NCI-H1436 treated with DMSO at 0.1 percent for 48 hours (cell line): Measurements from ENCODE around the gene CCDC81.
"Not testable (repeated sequence)": the region's sequence is repeated elsewhere in the genome, so short reads cannot be mapped to it uniquely, and the experiment has no call there.

Experiments used
- DNase-seq: peaks from one replicate; lab custom pipeline; 2025; lab: John Stamatoyannopoulos, UW

CCDC81 gene

DNA sequence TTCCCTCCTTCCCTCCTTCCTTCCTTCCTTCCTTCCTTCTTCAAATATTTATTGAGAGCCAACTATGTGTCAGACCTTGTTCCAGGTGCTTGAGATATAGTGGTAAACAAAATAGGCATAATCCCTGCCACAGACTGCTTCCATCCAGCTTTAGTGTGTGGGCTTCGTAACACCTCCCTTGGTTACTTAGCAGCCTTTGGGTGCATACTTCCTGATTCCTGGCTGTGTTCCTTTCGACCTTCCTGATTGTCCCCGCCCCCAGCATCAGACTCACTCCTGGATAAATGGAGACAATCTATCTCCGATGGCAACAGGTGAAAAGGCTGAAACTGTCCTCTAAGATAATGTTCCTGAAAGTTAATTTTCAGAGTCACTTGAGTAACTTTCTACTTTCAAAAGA, 13.5 kb downstream of the CCDC81 start:
- DNase-seq, result no peak

DNA sequence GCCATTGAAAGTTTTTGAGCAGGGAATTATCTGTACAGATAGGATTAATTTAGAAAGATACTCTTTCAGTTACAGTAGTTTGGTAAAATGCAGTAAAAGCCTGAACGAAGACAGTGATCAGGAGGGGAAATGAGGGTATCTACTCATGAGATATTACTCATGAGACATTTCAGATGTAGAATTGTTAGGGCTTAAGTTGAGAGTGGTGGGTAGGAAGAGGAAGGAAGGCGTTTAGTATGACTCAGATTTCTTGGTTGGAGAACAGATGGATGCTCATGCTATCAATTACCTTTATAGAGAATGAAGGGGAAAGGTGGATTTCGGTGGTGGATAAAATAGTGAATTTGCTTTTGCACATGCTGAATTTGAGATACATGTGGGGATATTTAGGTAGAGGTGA, 15.8 kb downstream of the CCDC81 start:
- no peak for DNase-seq

DNA sequence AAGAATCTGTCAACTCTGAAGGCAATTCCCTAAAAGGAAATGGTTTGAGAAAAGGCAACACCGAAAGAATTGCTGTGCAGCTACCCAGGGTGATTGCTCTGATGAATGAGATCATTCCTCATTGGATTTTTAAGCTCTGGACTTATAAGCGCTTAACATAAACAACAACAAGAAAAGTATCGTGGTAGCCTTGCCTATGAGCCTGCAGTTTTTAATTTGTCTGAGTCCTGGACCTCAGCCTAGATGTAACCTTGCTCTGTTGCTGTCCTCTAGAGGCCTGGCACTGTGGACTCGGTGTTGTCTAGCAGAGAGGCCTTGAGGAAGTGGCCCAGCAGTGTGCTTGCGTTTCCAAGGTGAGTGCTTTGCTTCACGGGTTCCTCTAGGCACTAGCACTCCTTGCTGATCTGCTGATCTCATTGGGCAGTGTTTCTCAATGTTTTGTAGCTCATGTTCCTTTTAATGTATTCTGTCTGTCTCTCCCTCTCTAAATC, 20.4 kb downstream of the CCDC81 start:
- DNase-seq, result no peak

DNA sequence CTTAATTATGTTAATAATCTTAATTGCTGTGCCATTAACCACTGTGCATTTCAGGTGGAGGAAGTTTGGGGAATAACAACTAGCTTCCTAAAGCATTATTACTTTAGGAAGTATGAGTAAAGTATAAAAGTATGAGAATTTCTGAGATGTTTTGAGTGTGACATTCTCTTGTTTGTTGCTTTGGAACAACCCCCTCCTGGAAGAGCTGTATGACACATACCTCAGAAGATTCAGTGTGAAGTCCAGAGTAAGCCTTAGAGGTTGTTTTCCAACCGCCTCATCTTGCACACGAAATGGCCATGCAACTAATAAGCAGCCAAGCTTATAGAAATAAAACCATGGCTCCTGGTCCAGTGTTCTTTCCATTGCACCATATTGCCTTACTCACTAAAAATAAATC, 21.7 kb downstream of the CCDC81 start:
- no peak for DNase-seq

DNA sequence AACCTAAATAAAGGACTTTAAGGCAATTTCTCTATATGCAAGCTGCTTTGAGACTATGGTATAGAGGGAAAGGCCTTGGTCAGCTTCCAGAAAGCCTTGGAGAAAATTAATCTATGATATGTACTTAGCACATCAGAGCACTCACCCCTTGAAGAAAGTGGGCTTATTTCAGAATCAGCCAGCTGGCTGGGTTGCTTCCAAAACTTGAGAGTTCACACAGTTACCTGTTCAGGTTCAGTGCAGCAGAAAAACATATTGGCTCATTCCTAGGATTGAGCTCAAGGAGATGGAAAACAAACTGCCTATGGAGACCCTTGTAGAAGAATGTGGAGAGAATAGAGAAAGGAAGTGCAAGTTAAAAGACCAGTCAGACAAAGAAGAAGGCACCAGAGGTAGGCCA, 22.7 kb downstream of the CCDC81 start:
- no peak for DNase-seq

DNA sequence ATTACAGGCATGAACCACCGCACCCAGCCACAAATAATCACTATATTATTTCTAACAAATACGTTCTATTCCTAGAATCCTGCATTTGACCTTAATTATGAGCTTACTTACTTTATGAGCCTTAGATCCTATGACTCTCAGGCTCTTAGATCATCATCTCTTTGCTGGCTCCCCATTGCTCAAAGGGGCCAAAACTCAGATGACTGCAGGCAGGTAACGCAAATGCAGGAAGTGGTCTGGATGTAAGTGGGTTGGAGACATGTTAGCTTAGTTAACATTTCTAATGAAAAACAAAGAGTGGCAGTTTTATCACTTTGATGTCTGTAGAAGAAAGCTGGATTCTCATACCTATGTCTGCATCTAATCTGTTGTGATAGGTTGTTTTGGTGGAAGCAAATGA, 23.4 kb downstream of the CCDC81 start:
- DNase-seq, result no peak

DNA sequence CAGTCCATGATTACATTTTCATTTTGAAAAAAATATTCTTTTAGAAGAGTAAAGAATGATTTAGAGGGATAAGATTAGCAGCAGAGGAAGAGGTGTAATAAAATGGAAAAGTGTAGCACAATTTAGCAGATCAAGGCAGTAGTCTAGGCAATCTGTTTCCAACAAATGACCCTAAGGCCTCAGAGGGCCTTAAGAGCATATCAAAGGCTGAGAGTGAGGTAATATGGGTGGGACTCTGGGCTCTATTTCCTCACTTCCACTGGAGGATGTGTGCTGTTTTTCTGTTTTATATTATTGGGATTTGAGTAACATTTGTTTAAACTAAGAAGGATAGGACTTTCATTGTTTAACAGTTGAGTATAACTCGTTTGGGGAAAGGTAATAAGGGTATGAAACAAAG, 28.8 kb downstream of the CCDC81 start:
- DNase-seq, result no peak

DNA sequence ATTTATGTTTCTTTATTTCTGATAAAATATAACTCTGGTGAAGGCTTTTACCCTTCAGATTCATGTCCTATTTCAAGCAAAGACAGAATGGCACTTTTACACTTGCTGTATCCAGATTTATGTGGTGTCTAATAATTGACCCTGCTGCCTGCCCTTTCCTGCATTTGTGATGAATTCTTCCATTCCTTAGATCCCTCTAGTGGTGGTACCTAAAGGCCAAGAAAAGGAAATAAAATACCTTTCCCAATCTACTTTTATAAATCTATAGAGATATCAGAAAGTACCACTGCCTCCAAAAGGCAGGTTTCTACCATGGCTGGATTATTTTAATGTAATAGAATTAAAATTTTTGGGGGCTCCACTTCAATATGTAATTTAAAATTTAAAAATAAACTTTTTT, 34.2 kb downstream of the CCDC81 start:
- DNase-seq, result no peak

DNA sequence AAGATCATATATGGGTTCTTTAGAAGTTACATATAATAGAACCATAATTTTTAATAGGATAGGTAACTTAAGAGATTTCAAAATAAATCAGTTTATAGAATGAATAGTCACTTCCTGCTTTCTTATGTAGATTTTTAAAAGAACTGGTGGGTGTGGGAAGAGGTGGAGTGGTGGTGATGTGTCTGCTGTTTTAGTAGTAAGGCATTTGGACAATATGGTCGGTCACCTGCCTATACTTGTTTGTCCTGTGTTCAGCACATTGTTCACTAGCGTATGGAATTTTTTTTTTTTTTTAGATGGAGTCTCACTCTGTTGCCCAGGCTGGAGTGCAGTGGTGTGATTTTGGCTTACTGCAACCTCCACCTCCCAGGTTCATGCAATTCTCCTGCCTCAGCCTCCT, 39.3 kb downstream of the CCDC81 start:
- no peak for DNase-seq

DNA sequence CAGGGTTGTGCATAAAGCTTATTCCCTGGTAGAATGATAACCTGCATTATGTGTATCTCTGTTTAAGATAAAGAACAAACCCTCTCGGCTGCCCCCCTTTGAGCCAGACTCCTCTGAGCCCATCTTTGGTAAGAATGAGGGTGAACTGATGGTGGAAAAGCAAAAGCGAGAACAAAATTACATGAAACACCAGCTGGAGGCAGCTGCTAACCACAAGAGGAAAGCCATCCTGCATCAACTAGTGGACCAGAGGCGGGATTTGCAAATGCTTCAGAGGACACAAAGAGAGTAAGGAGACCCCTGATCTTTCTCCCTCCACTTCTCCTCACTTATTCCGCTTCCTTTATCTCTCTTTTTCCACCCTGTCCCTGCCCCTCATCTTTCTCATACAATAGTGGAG, 40.3 kb downstream of the CCDC81 start:
- no peak for DNase-seq

DNA sequence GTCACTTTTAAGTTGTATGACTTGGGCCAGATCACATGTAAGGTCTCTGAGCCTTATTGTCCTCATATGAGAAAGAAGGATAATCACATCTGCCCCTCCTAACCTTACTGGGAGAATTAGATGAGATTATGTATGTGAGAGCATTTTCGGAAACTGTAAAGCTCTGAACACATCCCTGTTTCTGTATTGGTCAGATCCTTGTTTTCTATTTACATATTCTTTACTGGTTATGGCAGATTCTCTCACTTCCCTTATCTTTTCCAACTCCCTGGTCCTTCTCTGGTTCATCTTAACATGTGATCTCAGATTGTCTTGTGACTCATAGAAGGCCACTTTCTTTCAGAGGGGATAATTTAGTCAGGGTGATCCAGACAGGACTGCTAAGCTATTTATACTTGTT, 41.8 kb downstream of the CCDC81 start:
- no peak for DNase-seq

DNA sequence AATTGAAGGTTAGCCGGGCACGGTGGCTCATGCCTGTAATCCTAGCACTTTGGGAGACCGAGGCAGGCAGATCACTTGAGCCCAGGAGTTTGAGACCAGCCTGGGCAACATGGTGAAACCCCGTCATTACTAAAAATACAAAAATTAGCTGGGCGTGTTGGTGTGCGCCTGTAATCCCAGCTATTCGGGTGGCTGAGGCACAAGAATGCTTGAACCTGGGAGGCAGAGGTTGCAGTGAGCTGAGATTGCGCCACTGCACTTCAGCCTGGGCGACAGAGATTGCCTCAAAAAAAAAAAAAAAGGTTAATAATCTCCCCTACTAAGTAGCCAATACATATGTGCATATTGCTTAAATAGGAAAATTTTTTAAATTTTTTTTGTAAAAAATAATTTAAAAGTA, 42.3 kb downstream of the CCDC81 start:
- DNase-seq, result not testable (repeated sequence)

DNA sequence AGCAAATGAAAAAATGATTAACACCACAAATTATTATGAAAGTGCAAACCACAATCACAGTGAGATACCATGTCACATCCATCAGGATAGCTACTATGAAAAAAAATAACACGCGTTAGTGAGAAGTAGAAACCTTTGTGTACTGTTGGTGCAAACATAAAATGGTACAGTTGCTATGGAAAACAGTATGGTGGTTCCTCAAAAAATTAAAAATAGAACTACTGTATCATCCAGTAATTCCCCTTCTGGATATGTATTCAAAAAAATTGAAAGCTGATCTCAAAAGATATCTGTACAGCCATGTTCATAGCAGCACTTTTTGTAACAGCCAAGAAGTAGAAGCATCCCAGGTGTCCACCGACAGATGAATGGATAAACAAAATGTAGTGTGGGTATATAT, 43.4 kb downstream of the CCDC81 start:
- DNase-seq, result no peak

DNA sequence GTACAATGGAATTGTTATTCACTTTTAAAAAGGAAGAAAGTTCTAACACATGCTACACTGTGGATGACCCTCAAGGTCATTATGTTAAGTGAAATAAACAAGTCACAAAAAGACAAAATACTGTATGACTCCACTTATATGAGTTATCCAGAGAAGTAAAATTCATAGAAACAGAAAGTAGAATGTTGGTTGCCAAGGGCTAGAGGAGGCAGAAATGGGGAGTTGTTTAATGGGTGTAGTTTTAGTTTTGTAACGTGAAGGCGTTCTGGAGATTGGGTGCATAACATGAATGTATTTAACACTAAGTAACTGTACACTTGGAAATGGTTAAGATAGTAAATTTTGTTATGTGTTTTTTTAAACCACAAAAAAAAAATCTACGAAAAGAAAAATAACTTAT, 43.8 kb downstream of the CCDC81 start:
- no peak for DNase-seq

DNA sequence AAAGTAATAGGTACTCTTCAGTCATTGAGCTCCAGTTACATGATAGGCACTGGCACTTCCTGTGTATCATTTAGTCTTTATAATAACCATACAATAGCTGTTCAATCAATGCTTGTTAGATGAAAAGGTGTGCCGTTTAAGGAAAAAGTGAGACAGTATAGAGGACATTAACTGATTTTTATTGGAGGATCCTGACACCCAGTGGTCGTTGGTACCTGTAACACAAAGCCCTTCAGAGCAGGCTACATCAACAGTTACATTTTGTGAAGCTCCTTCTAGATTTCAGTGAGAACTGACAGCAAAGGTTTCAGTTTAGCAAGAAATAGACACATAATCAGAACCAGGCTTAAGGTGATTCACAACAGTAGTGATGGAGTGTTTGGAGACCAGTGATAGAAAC, 44.2 kb downstream of the CCDC81 start:
- DNase-seq, result no peak

DNA sequence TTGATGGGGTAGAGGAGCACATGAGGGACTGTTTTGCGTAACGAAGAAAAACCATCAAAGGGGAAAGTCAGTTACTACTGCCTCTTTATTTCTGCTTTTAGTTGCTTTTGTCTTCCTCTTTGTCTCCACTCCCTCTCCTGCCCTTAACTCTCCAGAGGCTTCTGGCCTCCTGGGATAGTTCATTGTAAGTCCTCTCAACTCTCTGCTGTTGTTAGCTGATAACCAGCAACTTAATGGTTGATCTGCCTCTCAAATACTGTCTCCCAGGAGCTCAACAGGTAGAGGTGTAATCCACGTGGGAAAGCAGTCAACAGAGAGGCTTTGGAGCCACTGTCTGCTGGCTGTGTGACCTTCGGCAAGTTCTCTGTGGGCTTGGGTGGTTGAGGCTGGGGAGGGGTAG, 47.3 kb downstream of the CCDC81 start:
- no peak for DNase-seq

DNA sequence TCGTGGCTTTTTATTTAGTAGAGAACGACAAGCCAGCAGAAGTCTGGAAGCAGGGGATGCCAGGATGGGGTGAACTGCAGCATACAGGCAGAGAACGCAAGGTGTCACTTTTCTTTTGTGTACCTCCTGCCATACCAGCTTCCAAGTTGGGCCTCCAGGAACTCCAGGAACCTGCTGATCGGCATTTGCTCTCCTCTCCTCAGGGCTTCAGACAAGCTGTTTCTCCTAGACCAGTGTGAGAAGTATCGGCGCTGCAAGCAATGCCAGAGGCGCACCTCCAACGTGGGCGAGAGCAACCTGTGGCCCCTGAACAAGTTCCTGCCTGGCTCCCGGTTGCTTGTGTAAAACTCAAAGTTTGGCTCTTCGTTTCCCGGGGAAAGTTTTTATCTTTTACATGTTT, 47.7 kb downstream of the CCDC81 start:
- no peak for DNase-seq

DNA sequence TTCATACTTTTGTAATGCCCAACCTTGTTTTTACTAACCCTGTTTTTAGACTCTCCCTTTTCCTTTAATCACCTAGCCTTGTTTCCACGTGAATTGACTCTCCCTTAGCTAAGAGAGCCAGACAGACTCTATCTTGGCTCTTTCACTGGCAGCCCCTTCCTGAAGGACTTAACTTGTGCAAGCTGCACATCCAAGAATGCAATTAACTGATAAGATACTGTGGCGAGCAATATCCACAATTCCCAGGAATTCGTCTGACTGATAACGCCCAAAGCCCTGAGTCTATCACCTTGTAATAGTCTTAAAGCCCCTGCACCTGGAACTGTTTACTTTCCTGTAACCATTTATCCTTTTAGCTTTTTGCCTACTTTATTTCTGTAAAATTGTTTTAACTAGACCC, 48.8 kb downstream of the CCDC81 start:
- not testable (repeated sequence) for DNase-seq

DNA sequence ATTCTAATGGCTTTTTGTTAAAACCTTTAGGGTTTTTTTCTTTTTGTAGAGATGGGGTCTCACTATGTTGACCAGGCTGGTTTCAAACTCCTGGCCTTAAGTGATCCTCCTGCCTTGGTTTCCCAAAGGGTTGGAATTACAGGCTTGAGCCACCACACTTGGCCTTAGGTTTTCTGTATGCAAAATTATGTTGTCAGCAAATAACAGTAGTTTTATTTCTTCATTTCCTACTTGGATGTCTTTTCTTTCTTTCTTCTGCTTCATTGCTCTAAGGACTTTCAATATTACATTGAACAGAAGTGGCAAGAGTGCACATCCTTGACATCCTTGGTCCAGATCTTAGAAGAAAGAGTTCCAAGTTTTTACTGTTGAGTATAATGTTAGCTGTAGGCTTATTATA, 52.8 kb downstream of the CCDC81 start:
- no peak for DNase-seq

DNA sequence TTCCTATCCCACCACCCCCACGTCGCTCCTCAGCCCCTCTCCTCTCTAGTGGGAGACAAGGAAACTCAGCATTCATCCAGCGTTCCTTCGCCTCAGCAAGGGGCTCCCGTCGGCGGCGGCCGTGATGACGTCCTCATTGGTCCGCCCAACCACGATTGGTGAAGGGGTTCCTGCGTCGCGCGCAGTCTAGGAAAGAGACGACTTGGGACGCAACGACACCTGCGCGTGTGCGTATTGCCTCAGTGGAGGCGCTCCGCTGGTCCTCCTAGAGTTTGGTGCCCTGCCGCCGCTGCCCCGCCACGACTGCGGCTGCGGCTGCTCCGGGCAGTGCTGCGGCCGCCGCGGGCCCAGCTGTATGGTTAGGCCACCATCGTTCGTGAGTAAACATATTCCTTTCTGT, 56.6 kb downstream of the CCDC81 start:
- no peak for DNase-seq

DNA sequence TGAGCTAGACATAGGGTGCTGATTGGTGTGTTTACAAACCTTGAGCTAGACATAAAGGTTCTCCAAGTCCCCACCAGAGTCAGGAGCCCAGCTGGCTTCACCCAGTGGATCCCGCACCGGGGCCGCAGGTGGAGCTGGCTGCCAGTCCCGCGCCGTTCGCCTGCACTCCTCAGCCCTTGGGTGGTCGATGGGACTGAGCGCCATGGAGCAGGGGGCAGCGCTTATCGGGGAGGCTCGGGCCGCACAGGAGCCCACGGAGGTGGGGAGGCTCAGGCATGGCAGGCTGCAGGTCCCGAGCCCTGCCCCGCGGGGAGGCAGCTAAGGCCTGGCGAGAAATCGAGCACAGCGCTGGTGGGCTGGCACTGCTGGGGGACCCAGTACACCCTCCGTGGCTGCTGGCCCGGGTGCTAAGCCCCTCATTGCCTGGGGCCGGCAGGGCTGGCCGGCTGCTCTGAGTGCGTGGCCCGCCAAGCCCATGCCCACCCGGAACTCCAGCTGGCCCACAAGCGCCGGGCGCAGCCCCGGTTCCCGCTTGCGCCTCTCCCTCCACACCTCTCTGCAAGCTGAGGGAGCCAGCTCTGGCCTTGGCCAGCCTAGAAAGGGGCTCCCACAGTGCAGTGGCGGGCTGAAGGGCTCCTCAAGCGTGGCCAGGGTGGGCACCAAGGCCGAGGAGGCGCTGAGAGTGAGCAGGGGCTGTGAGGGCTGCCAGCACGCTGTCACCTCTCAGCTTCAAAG, 58.8 kb downstream of the CCDC81 start:
- DNase-seq, result not testable (repeated sequence)

DNA sequence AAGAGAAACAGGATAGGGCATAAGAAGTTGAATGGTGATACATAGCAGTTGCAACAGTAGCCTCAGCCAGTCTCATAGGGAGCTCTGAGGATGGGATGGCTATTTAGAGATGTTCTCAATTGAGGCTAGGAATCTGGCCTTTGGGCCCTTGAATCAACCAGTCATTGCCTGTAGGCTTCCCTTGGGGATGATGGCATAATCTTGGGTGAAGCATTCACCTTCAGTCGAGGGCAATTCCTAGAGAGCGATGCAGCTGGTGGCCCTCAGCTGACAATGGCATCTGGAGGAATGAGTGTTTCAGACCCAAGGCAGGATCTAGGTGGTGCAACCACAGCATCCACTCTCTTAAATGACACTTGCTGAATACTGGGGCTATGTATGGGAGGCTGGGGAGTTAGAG, 61.0 kb downstream of the CCDC81 start:
- DNase-seq, result no peak

DNA sequence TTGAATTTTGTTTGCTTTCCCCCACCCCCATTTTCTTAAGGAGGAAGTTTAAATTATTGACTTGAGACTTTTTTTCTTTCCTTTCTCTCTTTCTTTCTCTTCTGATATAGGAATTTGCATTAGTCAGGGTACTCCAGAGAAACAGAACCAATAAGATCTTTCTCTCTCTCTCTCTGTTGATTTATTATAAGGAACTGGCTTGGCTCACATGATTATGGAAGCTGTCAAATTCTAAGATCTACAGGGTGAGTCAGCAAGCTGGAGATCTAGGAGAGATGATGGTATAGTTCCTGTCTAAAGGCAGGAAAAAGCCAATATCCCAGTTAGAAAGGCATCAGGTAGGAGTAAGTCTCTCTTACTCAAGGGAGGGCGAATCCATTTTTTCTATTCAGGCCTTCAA, 64.0 kb downstream of the CCDC81 start:
- DNase-seq, result no peak

DNA sequence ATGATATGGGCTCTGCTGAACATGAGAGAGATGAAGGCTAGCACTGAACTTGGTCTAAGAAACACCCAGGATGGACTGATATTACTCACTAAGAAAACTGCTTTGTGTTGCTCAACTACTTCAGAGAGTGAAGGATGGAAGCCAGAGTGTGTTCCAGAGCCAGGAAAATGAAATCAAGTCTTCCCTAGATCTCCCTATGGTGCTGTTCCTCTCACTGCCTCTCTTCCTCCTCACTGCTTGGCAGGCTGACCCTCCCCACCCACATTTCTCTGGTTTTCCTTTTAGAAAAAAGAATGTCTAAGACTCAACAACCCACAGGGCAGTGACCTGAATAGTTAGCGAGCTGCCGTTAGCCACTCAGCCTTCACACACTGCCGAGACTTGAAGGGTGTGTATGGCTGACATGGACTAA, 65.6 kb downstream of the CCDC81 start:
- no peak for DNase-seq
